Measurements from ENCODE around the gene MACROD2. TPM values are rescaled to one million over a fixed set of nuclear protein-coding genes. Genes with fewer than 3 reads are reported as not detected.

The MACROD2 gene
- total RNA-seq, 4 donors from 2014 or later: 4.6 to 33.0 (median 8.3) TPM

GRCh38 chr20:14721926-14722452, 726.7 kb downstream of the MACROD2 start:
- Histone ChIP-seq H3K36me3 (no peaks in the 10 kb centered on the region), H3K4me3 (no peak overlapping the region), H3K27ac (no peak overlapping the region), H3K27me3 (no peaks in the 10 kb centered on the region), H3K4me1 (peaks cover 0 to 7% (median 2%) of the 10 kb centered on the region in 4 donors), H3K9me3 (no peaks in the 10 kb centered on the region)
- TF ChIP-seq EP300 (IDR thresholded peaks at IDR 0.05; ENCODE audit: low read depth) (no peak), POLR2A (IDR thresholded peaks at IDR 0.05) (no peak), CTCF (IDR thresholded peaks at IDR 0.05) (no peak), POLR2AphosphoS5 (IDR thresholded peaks at IDR 0.05) (no peak)
- 89 to 90% methylated on average over 1 of the region's 1 CpG for WGBS, 2 donors (ENCODE audit: low coverage in 1 of 2)
- in situ Hi-C loops (cut with MboI; ENCODE audit: low pct_ligation_motif_present in 1 of 4, low pct_unique_long_range_greater_than_20kb in 1 of 4, low sequenced_read_pairs in 3 of 4) (no loop called here), intact Hi-C loops (cut with DNase I; ENCODE audit: low total_unique reads) (no loop called here)
- DNase-seq: no peak

- Histone ChIP-seq H3K4me1 (no peaks in the 10 kb centered on the region), H3K4me3 (no peak overlapping the region), H3K27me3 (no peaks in the 10 kb centered on the region), H3K36me3 (no peaks in the 10 kb centered on the region), H3K9me3 (no peaks in the 10 kb centered on the region), H3K27ac (no peak overlapping the region)
- no peak for DNase-seq
- WGBS, 2 donors (ENCODE audit: low coverage in 1 of 2): 87 to 100% methylated on average over 3 of the region's 3 CpGs
- intact Hi-C loops (cut with DNase I; ENCODE audit: low total_unique reads) (no loop called here), in situ Hi-C loops (cut with MboI; ENCODE audit: low pct_ligation_motif_present in 1 of 4, low pct_unique_long_range_greater_than_20kb in 1 of 4, low sequenced_read_pairs in 3 of 4) (no loop called here)
- no peak for TF ChIP-seq CTCF (IDR thresholded peaks at IDR 0.05)
- no peak for TF ChIP-seq POLR2A (IDR thresholded peaks at IDR 0.05)
- TF ChIP-seq POLR2AphosphoS5 (IDR thresholded peaks at IDR 0.05): no peak
- TF ChIP-seq EP300 (IDR thresholded peaks at IDR 0.05; ENCODE audit: low read depth): no peak
Measured at GRCh38 chr20:14723614-14724013, 728.3 kb downstream of the MACROD2 start.

GRCh38 chr20:14724036-14724435, 728.7 kb downstream of the MACROD2 start:
- H3K4me3 ChIP-seq: no peak overlapping the region
- no peaks in the 10 kb centered on the region for H3K9me3 ChIP-seq
- H3K27me3 ChIP-seq: no peaks in the 10 kb centered on the region
- WGBS, 2 donors (ENCODE audit: low coverage in 1 of 2): 72 to 75% methylated on average over 1 of the region's 1 CpG
- intact Hi-C loops (cut with DNase I; ENCODE audit: low total_unique reads): no loop called here
- TF ChIP-seq POLR2A (IDR thresholded peaks at IDR 0.05) (no peak), EP300 (IDR thresholded peaks at IDR 0.05; ENCODE audit: low read depth) (no peak), POLR2AphosphoS5 (IDR thresholded peaks at IDR 0.05) (no peak), CTCF (IDR thresholded peaks at IDR 0.05) (no peak)
- H3K4me1 ChIP-seq: no peaks in the 10 kb centered on the region
- H3K27ac ChIP-seq: no peak overlapping the region
- DNase-seq: no peak
- in situ Hi-C loops (cut with MboI; ENCODE audit: low pct_ligation_motif_present in 1 of 4, low pct_unique_long_range_greater_than_20kb in 1 of 4, low sequenced_read_pairs in 3 of 4): no loop called here
- no peaks in the 10 kb centered on the region for H3K36me3 ChIP-seq

- no peaks in the 10 kb centered on the region for H3K4me1 ChIP-seq
Measured at GRCh38 chr20:14724468-14724867, 729.2 kb downstream of the MACROD2 start.

More at GRCh38 chr20:14724468-14724867, 729.2 kb downstream of the MACROD2 start:
- H3K36me3 ChIP-seq: no peaks in the 10 kb centered on the region
- no peak for TF ChIP-seq CTCF (IDR thresholded peaks at IDR 0.05)
- no peaks in the 10 kb centered on the region for H3K27me3 ChIP-seq
- H3K4me3 ChIP-seq: no peak overlapping the region
- H3K27ac ChIP-seq: no peak overlapping the region
- H3K9me3 ChIP-seq: no peaks in the 10 kb centered on the region
- intact Hi-C loops (cut with DNase I; ENCODE audit: low total_unique reads) (no loop called here), in situ Hi-C loops (cut with MboI; ENCODE audit: low pct_ligation_motif_present in 1 of 4, low pct_unique_long_range_greater_than_20kb in 1 of 4, low sequenced_read_pairs in 3 of 4) (no loop called here)
- 40 to 51% methylated on average over 1 of the region's 1 CpG for WGBS, 2 donors (ENCODE audit: low coverage in 1 of 2)
- no peak for DNase-seq
